Lower lobe of right lung (tissue), 2 donors: ENCODE data around the gene ASIC3. TPM values are rescaled to one million over a fixed set of nuclear protein-coding genes. Genes with fewer than 3 reads are reported as not detected.

ENCODE experiments used
- ATAC-seq, 2 donors: fragments of 200-7000 bp; cut with Tn5 transposase; one replicate each; pipeline ENCODE4 v1.9.1; 2020 to 2022; ENCODE audit warnings: mild to moderate bottlenecking in 2 of 2, moderate library complexity in 2 of 2
- DNase-seq: peaks from one replicate; pipeline ENCODE4 v3.0.0-alpha.2; 2020
- H3K27ac ChIP-seq: fragments of 200-600 bp; one replicate; pipeline ENCODE4 v1.8.0; 2022
- H3K27me3 ChIP-seq: fragments of 200-600 bp; one replicate; pipeline ENCODE4 v1.8.0; 2022; ENCODE audit warnings: low read depth
- H3K36me3 ChIP-seq: fragments of 200-600 bp; one replicate; pipeline ENCODE4 v1.8.0; 2022; ENCODE audit warnings: mild to moderate bottlenecking
- H3K4me1 ChIP-seq: fragments of 200-600 bp; one replicate; pipeline ENCODE4 v1.8.0; 2022
- H3K4me3 ChIP-seq: fragments of 200-600 bp; one replicate; pipeline ENCODE4 v1.8.0; 2022; ENCODE audit warnings: mild to moderate bottlenecking
- H3K9me3 ChIP-seq: fragments of 200-600 bp; one replicate; pipeline ENCODE4 v1.8.0; 2022
- CTCF ChIP-seq: fragments of 200-600 bp; IDR thresholded peaks from one replicate; pipeline ENCODE4 v1.8.0; 2022; ENCODE audit warnings: antibody characterized with exemption, mild to moderate bottlenecking
- intact Hi-C: fragments of 100-400 bp; cut with DNase I; formaldehyde crosslinking; loops from one replicate; pipeline ENCODE4 v1.11.0; 2022
- total RNA-seq: library from RNA; stranded (reverse); fragmentation: NEBNext Ultra II Directional; extraction: Animal tissue kit (Norgen Biotek cat#: 25700); gene quantifications from one replicate; pipeline ENCODE4 v1.2.1, GENCODE V29; 2021
- donor health status: DM: no; HTN: yes; CAD: no; lungs with severe emphysema.

ASIC3 gene
- total RNA-seq, 1 donor from 2014 or later = 3.7 TPM

GRCh38 chr7:151012031-151012692 is 36.2 kb upstream of the ASIC3 start:
- ATAC-seq = no peak
- TF ChIP-seq CTCF = no peak
- Histone ChIP-seq H3K36me3 (no peaks in the 10 kb centered on the region), H3K4me1 (peaks cover 52% of the 10 kb centered on the region), H3K27me3 (peaks cover 17% of the 10 kb centered on the region), H3K27ac (no peak overlapping the region), H3K9me3 (no peaks in the 10 kb centered on the region), H3K4me3 (no peak overlapping the region)
- DNase-seq = no peak
- intact Hi-C loops = no loop called here

- TF ChIP-seq CTCF = peak; percentile 36
- no peak for DNase-seq
- Histone ChIP-seq H3K27me3 (peaks cover 25% of the 10 kb centered on the region), H3K4me1 (peaks cover 50% of the 10 kb centered on the region), H3K9me3 (no peaks in the 10 kb centered on the region), H3K36me3 (no peaks in the 10 kb centered on the region), H3K4me3 (no peak overlapping the region), H3K27ac (no peak overlapping the region)
- peak in 1 of 2 donors; percentile 41 for ATAC-seq
- intact Hi-C loops = no loop called here
Measured at GRCh38 chr7:151012911-151013347, 35.4 kb upstream of the ASIC3 start.

GRCh38 chr7:151013356-151013732 is 35.0 kb upstream of the ASIC3 start:
- Histone ChIP-seq H3K27ac (no peak overlapping the region), H3K4me1 (peaks cover 50% of the 10 kb centered on the region), H3K27me3 (peaks cover 29% of the 10 kb centered on the region), H3K4me3 (peak overlapping the region; percentile 46), H3K9me3 (no peaks in the 10 kb centered on the region), H3K36me3 (no peaks in the 10 kb centered on the region)
- DNase-seq (peak; percentile 46), ATAC-seq (no peak)
- no peak for TF ChIP-seq CTCF
- intact Hi-C loops = no loop called here

GRCh38 chr7:151013733-151014497 is 34.4 kb upstream of the ASIC3 start:
- peak overlapping the region; percentile 46 for H3K4me3 ChIP-seq
- ATAC-seq = peak; percentile 15 to 44

GRCh38 chr7:151014950-151015349 is 33.4 kb upstream of the ASIC3 start:
- Histone ChIP-seq H3K9me3 (no peaks in the 10 kb centered on the region), H3K27me3 (peaks cover 44% of the 10 kb centered on the region), H3K36me3 (no peaks in the 10 kb centered on the region), H3K4me3 (no peak overlapping the region), H3K4me1 (peaks cover 45% of the 10 kb centered on the region), H3K27ac (no peak overlapping the region)
- DNase-seq (no peak), ATAC-seq (no peak)
- intact Hi-C loops = no loop called here
- TF ChIP-seq CTCF = no peak

More at GRCh38 chr7:151013733-151014497, 34.4 kb upstream of the ASIC3 start:
- Histone ChIP-seq H3K27ac (peak overlapping the region; percentile 36), H3K4me1 (peaks cover 49% of the 10 kb centered on the region), H3K36me3 (no peaks in the 10 kb centered on the region), H3K9me3 (no peaks in the 10 kb centered on the region), H3K27me3 (peaks cover 34% of the 10 kb centered on the region)
- DNase-seq = peak; percentile 83
- intact Hi-C loops = no loop called here
- no peak for TF ChIP-seq CTCF
